TTC549 (cell line): ENCODE data around the gene GRAMD1A.
"Not testable (repeated sequence)": the region's sequence is repeated elsewhere in the genome, so short reads cannot be mapped to it uniquely, and the experiment has no call there.

Source experiments
- FAIRE-seq: peaks from 2 replicates; lab custom pipeline; 2012; peaks lifted over from hg19 to GRCh38; lab: Jason Lieb, UNC

The GRAMD1A gene

GRCh38 chr19:35004517-35005255, 4.6 kb downstream of the GRAMD1A start:
- no peak for FAIRE-seq

GRCh38 chr19:35005256-35005977, 5.3 kb downstream of the GRAMD1A start:
- no peak for FAIRE-seq

- FAIRE-seq = not testable (repeated sequence)
These were observed 5.9 kb downstream of the GRAMD1A start for GRCh38 chr19:35006007-35006341.

- no peak for FAIRE-seq
These were observed 6.3 kb downstream of the GRAMD1A start for GRCh38 chr19:35006342-35006998.

GRCh38 chr19:35006999-35007365, 6.9 kb downstream of the GRAMD1A start:
- FAIRE-seq = no peak

- FAIRE-seq = not testable (repeated sequence)
These were observed 7.3 kb downstream of the GRAMD1A start for GRCh38 chr19:35007427-35007826.

- FAIRE-seq = no peak
These were observed 8.8 kb downstream of the GRAMD1A start for GRCh38 chr19:35008891-35009341.

GRCh38 chr19:35009424-35010415, 9.6 kb downstream of the GRAMD1A start:
- FAIRE-seq = no peak

GRCh38 chr19:35011091-35011689, 11.1 kb downstream of the GRAMD1A start:
- FAIRE-seq = no peak

- FAIRE-seq = no peak
These were observed 11.9 kb downstream of the GRAMD1A start for GRCh38 chr19:35011737-35012682.

- FAIRE-seq = no peak
These were observed 13.1 kb downstream of the GRAMD1A start for GRCh38 chr19:35013041-35013819.

GRCh38 chr19:35013820-35014754, 14.0 kb downstream of the GRAMD1A start:
- no peak for FAIRE-seq

- not testable (repeated sequence) for FAIRE-seq
These were observed 14.7 kb downstream of the GRAMD1A start for GRCh38 chr19:35014774-35015173.

GRCh38 chr19:35015270-35015953, 15.3 kb downstream of the GRAMD1A start:
- FAIRE-seq = no peak

GRCh38 chr19:35015954-35016351, 15.8 kb downstream of the GRAMD1A start:
- no peak for FAIRE-seq

- FAIRE-seq = no peak
These were observed 17.4 kb downstream of the GRAMD1A start for GRCh38 chr19:35017507-35017906.

GRCh38 chr19:35018379-35018778, 18.3 kb downstream of the GRAMD1A start:
- FAIRE-seq = no peak

GRCh38 chr19:35019144-35019543, 19.0 kb downstream of the GRAMD1A start:
- no peak for FAIRE-seq
